B cell (primary cell): ENCODE results near the gene HDAC5. TPM values are rescaled to one million over a fixed set of nuclear protein-coding genes. Genes with fewer than 3 reads are reported as not detected.

Source experiments
- ATAC-seq: fragments of 200-7000 bp; cut with Tn5 transposase; one replicate; pipeline ENCODE4 v1.10.0; 2021; ENCODE audit warnings: low read depth, mild to moderate bottlenecking, moderate number of reproducible peaks, moderate library complexity
- CTCF ChIA-PET: fragments of 350-600 bp; sonication (Branson Sonifier 250); formaldehyde crosslinking; loops from one replicate; lab custom pipeline; 2021; ENCODE audit warnings: antibody characterized with exemption, inconsistent platforms; lab: Charles Lee
- POLR2A ChIA-PET: fragments of 350-600 bp; sonication (Branson Sonifier 250); formaldehyde crosslinking; loops from one replicate; lab custom pipeline; 2021; ENCODE audit warnings: antibody characterized with exemption; lab: Charles Lee
- DNase-seq: peaks from one replicate; pipeline ENCODE4 v3.0.0; 2013
- H2AFZ ChIP-seq: 2 replicates; pipeline ENCODE4 v1.6.1; 2012; ENCODE audit warnings: mild to moderate bottlenecking, low read depth, low read length; ENCODE audit not compliant: insufficient read depth, poor library complexity, severe bottlenecking
- H3K27ac ChIP-seq, 2 donors: 1 replicate in 1 of 2; 2 replicates in 1 of 2; pipeline ENCODE4 v1.5.1; 2012 to 2013; ENCODE audit warnings: low read length in 2 of 2, mild to moderate bottlenecking in 2 of 2, moderate library complexity in 1 of 2
- H3K27me3 ChIP-seq, 4 experiments: fragments of 200-600 bp in 1 of 4; sonication (generic) in 1 of 4; replicated peaks in 1 of 4; 1 replicate in 2 of 4; 2 replicates in 2 of 4; pipeline versions ENCODE4 v1.6.1 to v1.7.0; 2013 to 2016; ENCODE audit warnings: low read length in 3 of 4, mild to moderate bottlenecking in 2 of 4, mixed read lengths in 1 of 4, moderate library complexity in 1 of 4; ENCODE audit not compliant: insufficient read depth in 4 of 4, control insufficient read depth in 3 of 4; ENCODE audit errors: control extremely low read depth in 1 of 4
- H3K36me3 ChIP-seq, 2 experiments: replicated peaks in 1 of 2; 1 replicate in 1 of 2; 2 replicates in 1 of 2; pipeline versions ENCODE4 v1.6.1 to v1.7.1; 2013; ENCODE audit warnings: low read length in 1 of 2; ENCODE audit not compliant: insufficient read depth in 2 of 2, control insufficient read depth in 1 of 2; ENCODE audit errors: control extremely low read depth in 1 of 2, extremely low read depth in 1 of 2
- H3K4me1 ChIP-seq, 2 donors: fragments of 200-600 bp in 1 of 2; sonication (generic) in 1 of 2; 1 replicate in 1 of 2; 2 replicates in 1 of 2; pipeline versions ENCODE4 v1.5.1 to v1.6.1; 2013 to 2017; ENCODE audit warnings: low read length in 2 of 2; ENCODE audit not compliant: control insufficient read depth in 2 of 2, insufficient read depth in 2 of 2
- H3K4me2 ChIP-seq: replicated peaks from 2 replicates; pipeline ENCODE3; 2012; ENCODE audit warnings: mild to moderate bottlenecking, low read depth, low read length; ENCODE audit not compliant: poor library complexity, severe bottlenecking
- H3K4me3 ChIP-seq, 5 experiments: fragments of 200-600 bp in 1 of 5; sonication (generic) in 1 of 5; 1 replicate in 3 of 5; 2 replicates in 2 of 5; pipeline versions ENCODE4 v1.5.1 to v1.7.0; 2011 to 2016; ENCODE audit warnings: low read length in 4 of 5, mild to moderate bottlenecking in 4 of 5, low read depth in 2 of 5, control low read depth in 1 of 5, moderate library complexity in 1 of 5; ENCODE audit not compliant: insufficient read depth in 1 of 5; ENCODE audit errors: control extremely low read depth in 1 of 5, extremely low read depth in 1 of 5
- H3K79me2 ChIP-seq: fragments of 200-600 bp; sonication (generic); one replicate; pipeline ENCODE4 v1.6.0; 2016; ENCODE audit warnings: low read length; ENCODE audit not compliant: control insufficient read depth, insufficient read depth
- H3K9ac ChIP-seq: fragments of 200-600 bp; sonication (generic); 2 replicates; pipeline ENCODE4 v1.6.1; 2017; ENCODE audit warnings: mild to moderate bottlenecking, low read length, moderate library complexity
- H3K9me3 ChIP-seq, 3 donors: one replicate each; pipeline versions ENCODE4 v1.6.1 to v1.7.1; 2013; ENCODE audit warnings: low read length in 2 of 3; ENCODE audit not compliant: control insufficient read depth in 2 of 3, insufficient read depth in 1 of 3; ENCODE audit errors: control extremely low read depth in 1 of 3
- H4K20me1 ChIP-seq: 2 replicates; pipeline ENCODE4 v1.6.0; 2012; ENCODE audit warnings: mild to moderate bottlenecking, low read length; ENCODE audit not compliant: insufficient read depth, control insufficient read depth, poor library complexity, severe bottlenecking
- H3K27ac Mint-ChIP-seq: one replicate; pipeline ENCODE4 v1.8.0; 2021; ENCODE audit warnings: mixed read lengths
- H3K27me3 Mint-ChIP-seq: one replicate; pipeline ENCODE4 v1.8.0; 2021; ENCODE audit warnings: mixed read lengths
- H3K4me1 Mint-ChIP-seq: one replicate; pipeline ENCODE4 v1.8.0; 2021; ENCODE audit warnings: mixed read lengths
- H3K4me3 Mint-ChIP-seq: one replicate; pipeline ENCODE4 v1.8.0; 2021; ENCODE audit warnings: mixed read lengths
- H3K9me3 Mint-ChIP-seq: one replicate; pipeline ENCODE4 v1.8.0; 2022; ENCODE audit warnings: mixed read lengths; ENCODE audit not compliant: insufficient read depth
- EZH2 ChIP-seq: IDR thresholded peaks from 2 replicates; pipeline ENCODE4 v1.6.1; 2012; ENCODE audit warnings: borderline replicate concordance, low read depth, mild to moderate bottlenecking, moderate library complexity, low read length; ENCODE audit not compliant: insufficient read depth, poor library complexity, severe bottlenecking
- WGBS: methylation state at CpG from one replicate; pipeline ENCODE4 v1.1.5; 2013; ENCODE audit warnings: missing lambda C conversion rate; ENCODE audit not compliant: insufficient coverage; 5-methylcytosine and 5-hydroxymethylcytosine counted together
- intact Hi-C: fragments of 100-400 bp; cut with micrococcal nuclease; formaldehyde crosslinking; loops from one replicate; pipeline ENCODE4 v1.10.0; 2022
- polyA plus RNA-seq: library from polyadenylated mRNA; depleted of rRNA; stranded (reverse); fragments of >200 nt; gene quantifications from 2 replicates; pipeline ENCODE4 v1.2.3, GENCODE V29; 2012
- total RNA-seq, 2 donors: library from RNA; stranded (reverse); fragments of 120-200 nt in 1 of 2; gene quantifications; 1 replicate in 1 of 2; 2 replicates in 1 of 2; pipeline versions ENCODE4 v1.2.3 to v1.2.4, GENCODE V29; 2013 to 2022
- TF ChIP-seq, protein P1 (sequence below): fragments of 200-600 bp; IDR thresholded peaks from one replicate; pipeline ENCODE4 v1.8.0; 2022; ENCODE audit warnings: antibody characterized with exemption, mild to moderate bottlenecking

The HDAC5 gene
- total and polyA plus RNA-seq, 2 donors (not counting 1 experiment from before 2014, with no cell fraction given): 99.8 to 104 TPM

GRCh38 chr17:44081681-44082080 lies 41.8 kb downstream of the HDAC5 start:
- 98% methylated on average over 3 of the region's 3 CpGs for WGBS
- no peaks in the 10 kb centered on the region for H3K9me3 Mint-ChIP-seq
- no peaks in the 10 kb centered on the region for H3K4me1 Mint-ChIP-seq
- Histone ChIP-seq H3K4me1 (no peaks in the 10 kb centered on the region), H3K4me3 (no peak overlapping the region), H2AFZ (no peak overlapping the region), H3K79me2 (no peaks in the 10 kb centered on the region), H3K9ac (no peak overlapping the region), H4K20me1 (no peaks in the 10 kb centered on the region), H3K27ac (no peak overlapping the region), H3K9me3 (no peaks in the 10 kb centered on the region), H3K27me3 (no peaks in the 10 kb centered on the region), H3K36me3 (peaks cover 1 to 80% of the 10 kb centered on the region in 2 experiments), H3K4me2 (no peak overlapping the region)
- DNase-seq (no peak), ATAC-seq (no peak)
- ChIA-PET CTCF (interaction anchor here (1.0 to 1.4 kb wide), 2 partner anchors 104 to 171 kb away, joined by 3 read pairs; no protein-coding TSS in a partner anchor), POLR2A (no interaction called here)
- H3K27ac Mint-ChIP-seq: no peak overlapping the region
- TF ChIP-seq, protein P1, sequence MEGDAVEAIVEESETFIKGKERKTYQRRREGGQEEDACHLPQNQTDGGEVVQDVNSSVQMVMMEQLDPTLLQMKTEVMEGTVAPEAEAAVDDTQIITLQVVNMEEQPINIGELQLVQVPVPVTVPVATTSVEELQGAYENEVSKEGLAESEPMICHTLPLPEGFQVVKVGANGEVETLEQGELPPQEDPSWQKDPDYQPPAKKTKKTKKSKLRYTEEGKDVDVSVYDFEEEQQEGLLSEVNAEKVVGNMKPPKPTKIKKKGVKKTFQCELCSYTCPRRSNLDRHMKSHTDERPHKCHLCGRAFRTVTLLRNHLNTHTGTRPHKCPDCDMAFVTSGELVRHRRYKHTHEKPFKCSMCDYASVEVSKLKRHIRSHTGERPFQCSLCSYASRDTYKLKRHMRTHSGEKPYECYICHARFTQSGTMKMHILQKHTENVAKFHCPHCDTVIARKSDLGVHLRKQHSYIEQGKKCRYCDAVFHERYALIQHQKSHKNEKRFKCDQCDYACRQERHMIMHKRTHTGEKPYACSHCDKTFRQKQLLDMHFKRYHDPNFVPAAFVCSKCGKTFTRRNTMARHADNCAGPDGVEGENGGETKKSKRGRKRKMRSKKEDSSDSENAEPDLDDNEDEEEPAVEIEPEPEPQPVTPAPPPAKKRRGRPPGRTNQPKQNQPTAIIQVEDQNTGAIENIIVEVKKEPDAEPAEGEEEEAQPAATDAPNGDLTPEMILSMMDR: no peak
- no peak for TF ChIP-seq EZH2
- no peak overlapping the region for H3K4me3 Mint-ChIP-seq
- intact Hi-C loops: no loop called here
- H3K27me3 Mint-ChIP-seq: no peaks in the 10 kb centered on the region

- H4K20me1 ChIP-seq: no peaks in the 10 kb centered on the region
- H3K27me3 Mint-ChIP-seq: no peaks in the 10 kb centered on the region
- ATAC-seq (no peak), DNase-seq (no peak)
- peak overlapping the region; percentile 56 for H3K27ac Mint-ChIP-seq
- H3K9ac ChIP-seq: no peak overlapping the region
- no peaks in the 10 kb centered on the region for H3K9me3 ChIP-seq
- no peaks in the 10 kb centered on the region for H3K79me2 ChIP-seq
- TF ChIP-seq, protein P1: no peak
- no peak for TF ChIP-seq EZH2
- H3K27ac ChIP-seq: no peak overlapping the region
- H2AFZ ChIP-seq: no peak overlapping the region
- H3K4me1 Mint-ChIP-seq: no peaks in the 10 kb centered on the region
- no peaks in the 10 kb centered on the region for H3K9me3 Mint-ChIP-seq
- H3K4me2 ChIP-seq: no peak overlapping the region
- CTCF ChIA-PET: no interaction called here
- POLR2A ChIA-PET: no interaction called here
- no peaks in the 10 kb centered on the region for H3K27me3 ChIP-seq
- 87% methylated on average over 17 of the region's 18 CpGs for WGBS
- H3K4me3 ChIP-seq: no peak overlapping the region
- intact Hi-C loops: no loop called here
- no peaks in the 10 kb centered on the region for H3K4me1 ChIP-seq
- no peak overlapping the region for H3K4me3 Mint-ChIP-seq
- peaks cover 1 to 85% of the 10 kb centered on the region in 2 experiments for H3K36me3 ChIP-seq
Observed at GRCh38 chr17:44079877-44080821, 43.3 kb downstream of the HDAC5 start.
